Measurements from ENCODE around the gene C1orf53.
A peak's percentile ranks its signal among the peaks of the same experiment; 100 is the strongest.
"Not testable (repeated sequence)": the region's sequence is repeated elsewhere in the genome, so short reads cannot be mapped to it uniquely, and the experiment has no call there.

C1orf53 gene

DNA sequence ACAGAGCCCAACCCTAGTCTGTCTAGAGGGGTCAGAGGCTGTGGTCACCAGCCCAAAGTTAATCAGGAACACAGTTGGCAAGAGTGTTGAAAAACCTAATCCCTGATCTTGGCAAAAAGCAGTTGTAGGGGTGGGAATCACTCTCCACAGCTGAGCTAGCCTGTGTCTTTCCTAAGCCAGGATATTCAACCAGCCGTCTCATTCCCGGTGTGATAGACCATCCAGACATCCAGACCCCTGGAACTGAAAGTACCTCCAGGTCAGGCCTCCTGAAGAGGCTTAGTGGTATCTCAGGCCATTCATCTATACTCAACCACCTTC is 19.6 kb downstream of the C1orf53 start:
- no peak for DNase-seq

DNA sequence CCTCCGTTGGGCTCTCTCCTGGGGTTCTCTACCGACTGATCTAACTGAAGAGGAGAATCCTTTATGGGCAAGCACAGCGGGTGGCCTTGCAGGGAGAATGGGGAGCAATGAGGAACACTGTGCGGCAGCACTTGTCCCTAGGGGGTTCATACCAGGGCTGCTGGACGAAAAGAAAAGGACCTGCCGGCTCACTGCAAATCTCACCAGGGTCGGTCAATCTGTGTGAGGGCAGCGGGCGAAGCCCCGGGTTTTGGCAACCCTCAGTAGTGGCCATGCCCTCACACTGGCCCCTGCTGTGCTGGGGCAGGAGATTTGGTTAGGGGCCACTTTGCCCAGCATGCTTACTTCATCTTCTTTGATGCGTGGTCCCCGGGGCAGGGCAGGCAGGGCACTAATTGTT is 20.6 kb downstream of the C1orf53 start:
- DNase-seq = no peak

GRCh38 chr1:197924516-197925123 is 22.2 kb downstream of the C1orf53 start:
- no peak for DNase-seq

- no peak for DNase-seq
Observed at GRCh38 chr1:197927908-197928665, 25.7 kb downstream of the C1orf53 start.

DNA sequence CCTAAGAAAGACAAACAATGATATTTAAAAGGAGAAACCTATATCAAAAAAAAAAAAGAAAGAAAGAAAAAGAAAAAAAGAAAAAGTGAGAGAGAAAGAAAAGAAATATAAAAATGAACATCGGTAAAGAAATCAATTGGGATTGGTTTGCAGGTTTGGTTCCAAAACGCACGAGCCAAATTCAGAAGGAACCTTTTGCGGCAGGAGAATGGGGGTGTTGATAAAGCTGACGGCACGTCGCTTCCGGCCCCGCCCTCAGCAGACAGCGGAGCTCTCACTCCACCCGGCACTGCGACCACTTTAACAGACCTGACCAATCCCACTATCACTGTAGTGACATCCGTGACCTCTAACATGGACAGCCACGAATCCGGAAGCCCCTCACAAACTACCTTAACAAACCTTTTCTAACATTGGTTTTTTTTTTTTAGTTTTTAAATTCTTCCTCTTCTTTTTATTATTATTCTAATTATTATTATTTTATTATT is 26.5 kb downstream of the C1orf53 start:
- no peak for DNase-seq

GRCh38 chr1:197933016-197933415 is 30.6 kb downstream of the C1orf53 start:
- DNase-seq = no peak

GRCh38 chr1:197933647-197934046 is 31.2 kb downstream of the C1orf53 start:
- no peak for DNase-seq

- no peak for DNase-seq
Observed at GRCh38 chr1:197937381-197937780, 35.0 kb downstream of the C1orf53 start.

- no peak for DNase-seq
Observed at GRCh38 chr1:197937892-197938291, 35.5 kb downstream of the C1orf53 start.

GRCh38 chr1:197939159-197939980 is 36.9 kb downstream of the C1orf53 start:
- not testable (repeated sequence) for DNase-seq

DNA sequence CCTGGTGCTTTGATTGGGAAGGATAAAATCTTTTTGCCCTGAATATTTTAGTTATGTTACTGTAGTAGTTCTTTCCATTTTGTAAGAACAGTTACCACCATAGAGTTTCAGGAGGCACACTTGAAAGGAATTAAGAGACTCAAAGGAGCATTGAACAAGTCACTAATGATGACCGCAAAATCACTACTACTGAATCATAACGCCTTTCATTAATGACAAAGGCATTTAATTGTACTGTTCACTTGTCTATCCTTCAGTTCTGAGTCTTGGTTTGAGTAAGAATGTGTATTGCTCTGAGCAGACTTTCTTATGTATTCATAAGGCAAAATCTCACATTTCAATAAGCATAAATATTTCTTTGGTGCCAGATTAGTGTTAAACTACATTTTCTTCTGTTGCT is 39.6 kb downstream of the C1orf53 start:
- DNase-seq = no peak

- DNase-seq = no peak
Observed at GRCh38 chr1:197944485-197944884, 42.1 kb downstream of the C1orf53 start.

DNA sequence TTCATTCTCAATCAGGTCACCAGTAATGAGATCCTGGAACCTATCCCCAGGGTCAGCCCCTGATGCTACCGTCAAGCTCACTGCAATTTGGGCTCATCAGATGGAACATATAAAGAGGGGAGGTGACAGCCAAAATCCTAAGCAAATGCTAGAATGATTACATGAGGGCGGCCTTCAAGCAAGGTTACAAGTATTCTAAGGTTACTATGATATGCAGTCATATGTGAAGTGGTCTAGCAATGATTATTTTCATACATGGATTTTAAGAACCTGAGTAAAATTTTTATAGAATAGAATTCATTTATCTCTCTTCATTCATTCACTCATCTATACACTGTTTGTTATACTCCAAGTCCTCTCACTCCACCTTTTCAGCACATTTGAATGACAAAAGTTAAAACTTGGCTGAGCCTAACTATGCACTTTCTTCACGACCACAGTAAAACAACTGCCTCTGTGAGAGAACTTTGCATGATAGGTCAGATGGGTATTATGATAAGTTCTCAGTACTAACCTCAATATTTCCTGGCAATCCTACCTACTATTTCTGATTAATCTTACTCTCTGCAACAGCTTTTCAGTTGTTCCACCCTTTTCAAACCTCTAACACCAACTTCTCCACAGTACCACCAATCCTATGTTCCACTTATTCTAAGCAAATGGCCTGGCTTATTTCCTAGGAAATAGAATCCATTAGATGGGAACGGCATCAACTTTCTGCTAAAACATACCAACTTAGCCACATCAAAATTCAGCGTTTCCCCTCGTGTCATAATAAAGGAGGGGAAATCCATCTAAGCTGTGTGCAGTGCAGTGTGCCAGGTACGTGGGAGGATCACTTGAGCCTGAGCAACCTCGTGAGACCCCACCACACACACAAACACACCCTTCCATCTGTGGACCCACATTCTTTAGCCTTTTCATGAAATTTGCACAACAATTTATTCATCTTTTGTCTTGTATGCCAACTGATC is 46.8 kb downstream of the C1orf53 start:
- DNase-seq = peak; percentile 25

DNA sequence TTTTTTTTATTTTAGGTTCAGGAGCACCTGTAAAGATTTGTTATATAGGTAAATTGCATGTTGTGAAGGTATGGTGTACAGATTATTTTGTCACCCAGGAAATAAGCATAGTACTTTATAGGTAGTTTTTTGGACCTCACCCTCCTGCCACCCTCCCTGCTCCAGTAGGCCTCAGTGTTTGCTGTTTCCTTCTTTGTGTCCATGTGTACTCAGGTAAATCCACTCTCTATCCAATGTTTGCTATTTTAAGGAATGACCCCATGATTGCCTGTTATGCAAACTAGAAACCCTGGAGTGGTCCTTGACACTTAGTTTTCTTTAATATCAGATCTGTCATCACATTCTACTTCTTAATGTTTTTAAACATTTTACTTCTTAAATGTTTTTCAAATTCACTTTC is 48.7 kb downstream of the C1orf53 start:
- no peak for DNase-seq

DNA sequence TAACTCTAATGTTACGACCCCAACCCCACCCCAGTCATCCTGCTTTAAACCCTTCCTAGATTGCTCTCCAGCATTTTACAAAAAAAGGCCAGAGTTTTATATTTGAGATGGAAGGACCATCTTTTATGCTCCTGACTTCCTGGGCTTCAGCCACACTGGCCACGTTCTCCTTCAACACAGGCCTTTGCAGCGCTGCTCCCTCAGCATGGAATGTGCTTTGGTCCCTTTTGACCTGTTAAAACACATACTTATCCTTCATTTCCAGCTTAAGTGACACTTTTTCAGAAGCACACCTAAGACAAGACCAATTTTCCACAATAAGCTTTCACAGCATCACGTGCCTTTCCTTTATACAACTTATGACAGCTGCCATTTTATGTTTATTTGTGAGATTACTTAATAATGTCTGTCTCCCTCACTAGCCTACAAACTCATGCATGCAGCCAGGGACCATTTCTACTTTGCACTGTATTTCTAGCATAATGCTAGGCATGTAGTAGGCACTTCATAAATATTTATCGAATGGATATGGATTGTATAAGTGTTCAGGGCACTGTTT is 49.3 kb downstream of the C1orf53 start:
- no peak for DNase-seq

DNA sequence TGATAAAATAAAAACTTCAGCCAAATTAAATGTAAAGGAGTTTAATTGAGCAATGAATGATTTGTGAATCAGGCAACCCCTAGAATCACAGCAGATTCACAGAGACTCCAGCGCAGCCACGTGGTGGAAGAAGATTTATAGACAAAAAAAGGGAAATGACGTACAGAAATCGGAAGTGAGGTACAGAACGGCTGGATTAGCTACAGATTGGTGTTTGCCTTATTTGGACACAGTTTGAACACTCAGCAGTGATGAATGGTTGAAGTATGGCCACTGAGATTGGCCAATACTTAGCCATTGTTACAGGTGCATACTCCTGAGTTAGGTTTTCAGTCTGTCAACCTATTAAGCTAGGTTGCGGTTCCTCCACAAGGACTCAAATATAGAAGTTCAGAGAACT is 51.0 kb downstream of the C1orf53 start:
- not testable (repeated sequence) for DNase-seq

- DNase-seq = no peak
Observed at GRCh38 chr1:197954718-197955418, 52.4 kb downstream of the C1orf53 start.

DNA sequence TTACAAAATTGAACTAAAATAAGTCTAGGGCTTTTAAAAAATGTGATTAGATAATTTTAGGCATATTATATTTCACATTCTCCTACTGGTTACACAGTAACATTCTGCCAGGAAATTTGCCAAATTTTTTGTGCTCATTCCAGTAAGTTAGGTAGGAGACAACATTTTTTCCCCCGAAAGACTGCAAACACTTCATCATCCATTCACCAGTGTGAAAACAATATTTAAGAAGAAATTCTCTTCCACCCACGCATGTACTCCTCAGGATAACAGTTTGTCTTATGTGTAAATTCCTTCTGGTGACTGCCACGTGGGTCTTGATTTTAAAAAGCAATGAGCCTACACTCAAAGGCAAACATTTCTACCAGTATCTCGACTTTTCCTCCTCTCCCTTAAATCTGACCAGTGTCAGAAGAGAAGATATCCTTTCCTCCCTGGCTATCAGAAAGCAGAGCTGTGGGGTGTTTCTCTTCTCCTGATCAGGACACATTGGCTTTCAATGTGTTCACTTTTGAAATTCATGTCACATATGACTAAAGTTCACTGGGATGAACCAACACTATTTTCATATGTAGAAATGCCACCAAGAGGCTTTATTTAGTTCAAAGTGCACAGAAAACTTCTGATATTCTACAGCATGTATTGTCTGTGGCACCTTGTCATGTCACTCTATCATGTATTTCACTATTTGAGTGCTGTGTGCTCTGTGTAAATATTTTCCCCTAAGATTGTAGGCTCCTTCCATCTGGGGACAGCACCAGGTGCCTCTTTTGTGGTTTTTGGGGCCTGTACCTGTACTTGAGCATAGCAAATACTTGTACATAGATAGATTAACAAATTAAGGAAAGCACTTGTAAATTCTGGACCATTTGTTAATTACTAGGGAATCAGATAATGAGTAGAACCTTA is 53.3 kb downstream of the C1orf53 start:
- DNase-seq = no peak

Data from activated CD8-positive, alpha-beta memory T cell treated with anti-CD3 and anti-CD28 coated beads, Interleukin-2, amount 50 U/mL, for 4 hours (primary cell).